ENCODE data around the gene EPB41.
"Not testable (repeated sequence)": the region's sequence is repeated elsewhere in the genome, so short reads cannot be mapped to it uniquely, and the experiment has no call there.

Gene EPB41

GRCh38 chr1:28983509-28984310 is 69.3 kb downstream of the EPB41 start:
- no peak for DNase-seq

- no peak for DNase-seq
Observed at GRCh38 chr1:28984311-28984684, 69.9 kb downstream of the EPB41 start.

GRCh38 chr1:28985427-28985826 is 71.1 kb downstream of the EPB41 start:
- no peak for DNase-seq

- DNase-seq, result no peak
Observed at GRCh38 chr1:28986306-28986910, 72.0 kb downstream of the EPB41 start.

GRCh38 chr1:29002792-29003191 is 88.4 kb downstream of the EPB41 start:
- DNase-seq, result no peak

GRCh38 chr1:29004288-29004687 is 89.9 kb downstream of the EPB41 start:
- DNase-seq, result no peak

- DNase-seq, result no peak
Observed at GRCh38 chr1:29004798-29005197, 90.4 kb downstream of the EPB41 start.

- DNase-seq, result no peak
Observed at GRCh38 chr1:29011775-29012174, 97.4 kb downstream of the EPB41 start.

GRCh38 chr1:29017235-29017634 is 102.9 kb downstream of the EPB41 start:
- DNase-seq, result no peak

GRCh38 chr1:29017975-29018712 is 103.8 kb downstream of the EPB41 start:
- DNase-seq, result no peak

GRCh38 chr1:29022620-29023019 is 108.3 kb downstream of the EPB41 start:
- DNase-seq, result no peak

GRCh38 chr1:29029667-29030066 is 115.3 kb downstream of the EPB41 start:
- DNase-seq, result no peak

GRCh38 chr1:29032841-29033240 is 118.5 kb downstream of the EPB41 start:
- no peak for DNase-seq

GRCh38 chr1:29033829-29034466 is 119.6 kb downstream of the EPB41 start:
- peak; percentile 43 for DNase-seq

- no peak for DNase-seq
Observed at GRCh38 chr1:29043274-29043965, 129.1 kb downstream of the EPB41 start.

- no peak for DNase-seq
Observed at GRCh38 chr1:29044010-29044409, 129.6 kb downstream of the EPB41 start.

GRCh38 chr1:29045663-29046062 is 131.3 kb downstream of the EPB41 start:
- DNase-seq, result not testable (repeated sequence)

GRCh38 chr1:29047142-29047541 is 132.8 kb downstream of the EPB41 start:
- no peak for DNase-seq

GRCh38 chr1:29050166-29050565 is 135.8 kb downstream of the EPB41 start:
- no peak for DNase-seq

GRCh38 chr1:29052100-29052499 is 137.7 kb downstream of the EPB41 start:
- DNase-seq, result no peak

- peak; percentile 48 for DNase-seq
Observed at GRCh38 chr1:29052941-29053340, 138.6 kb downstream of the EPB41 start.

GRCh38 chr1:29055160-29055559 is 140.8 kb downstream of the EPB41 start:
- DNase-seq, result no peak

GRCh38 chr1:29056256-29056655 is 141.9 kb downstream of the EPB41 start:
- DNase-seq, result no peak
